Activated CD4-positive, CD25-positive, alpha-beta regulatory T cell treated with anti-CD3 and anti-CD28 coated beads, Interleukin-2, amount 50 U/mL, for 16 hours (primary cell): Measurements from ENCODE around the gene PC.

Source experiments
- DNase-seq: peaks from one replicate; pipeline ENCODE4 v3.0.0-alpha.2; 2020; ENCODE audit warnings: low read depth, low spot score

PC gene

GRCh38 chr11:66855574-66856495, 102.3 kb downstream of the PC start:
- peak; percentile 63 for DNase-seq

GRCh38 chr11:66854729-66855211, 103.4 kb downstream of the PC start:
- no peak for DNase-seq

- DNase-seq: no peak
These were observed 103.9 kb downstream of the PC start for GRCh38 chr11:66854231-66854661.

- DNase-seq: no peak
These were observed 104.6 kb downstream of the PC start for GRCh38 chr11:66853242-66854229.

GRCh38 chr11:66852466-66853241, 105.5 kb downstream of the PC start:
- DNase-seq: no peak

- DNase-seq: no peak
These were observed 106.3 kb downstream of the PC start for GRCh38 chr11:66851698-66852465.

- DNase-seq: no peak
These were observed 107.0 kb downstream of the PC start for GRCh38 chr11:66851239-66851596.

- no peak for DNase-seq
These were observed 107.5 kb downstream of the PC start for GRCh38 chr11:66850588-66851238.

GRCh38 chr11:66850235-66850587, 108.0 kb downstream of the PC start:
- DNase-seq: no peak

- DNase-seq: no peak
These were observed 108.5 kb downstream of the PC start for GRCh38 chr11:66849501-66850234.

- DNase-seq: no peak
These were observed 109.3 kb downstream of the PC start for GRCh38 chr11:66848671-66849500.

GRCh38 chr11:66847461-66848232, 110.5 kb downstream of the PC start:
- no peak for DNase-seq

- no peak for DNase-seq
These were observed 111.5 kb downstream of the PC start for GRCh38 chr11:66846671-66847091.

GRCh38 chr11:66845876-66846212, 112.3 kb downstream of the PC start:
- no peak for DNase-seq

GRCh38 chr11:66845143-66845875, 112.9 kb downstream of the PC start:
- DNase-seq: no peak

GRCh38 chr11:66844496-66845142, 113.6 kb downstream of the PC start:
- no peak for DNase-seq
